Left lung (tissue), 10 donors: ENCODE measurements around the gene LINC00237. TPM values are rescaled to one million over a fixed set of nuclear protein-coding genes. Genes with fewer than 3 reads are reported as not detected.

Source experiments
- ATAC-seq: fragments of 200-7000 bp; cut with Tn5 transposase; one replicate; pipeline ENCODE4 v1.9.1; 2020; ENCODE audit warnings: moderate library complexity
- DNase-seq, 4 donors: peaks; one replicate each; pipeline ENCODE4 v3.0.0-alpha.2; 2013 to 2020
- H3K27ac ChIP-seq, 2 donors: fragments of 200-600 bp; sonication (generic) in 1 of 2; one replicate each; pipeline versions ENCODE4 v1.5.0 to v1.8.0; 2020 to 2021
- H3K27me3 ChIP-seq, 2 donors: fragments of 200-600 bp; sonication (generic) in 1 of 2; one replicate each; pipeline versions ENCODE4 v1.5.0 to v1.8.0; 2020 to 2021
- H3K36me3 ChIP-seq, 2 donors: fragments of 200-600 bp; sonication (generic) in 1 of 2; one replicate each; pipeline versions ENCODE4 v1.5.0 to v1.8.0; 2020 to 2021
- H3K4me1 ChIP-seq, 2 donors: fragments of 200-600 bp; one replicate each; pipeline ENCODE4 v1.8.0; 2021
- H3K4me3 ChIP-seq, 2 donors: fragments of 200-600 bp; sonication (generic) in 1 of 2; one replicate each; pipeline versions ENCODE4 v1.5.0 to v1.8.0; 2020 to 2021; ENCODE audit warnings: mild to moderate bottlenecking in 1 of 2
- H3K9me3 ChIP-seq, 2 donors: fragments of 200-600 bp; sonication (generic) in 1 of 2; one replicate each; pipeline versions ENCODE4 v1.5.0 to v1.8.0; 2020 to 2021
- intact Hi-C, 2 donors: fragments of 100-400 bp; cut with DNase I; formaldehyde crosslinking; loops; one replicate each; pipeline versions ENCODE4 v1.11.2 to v1.14.2; 2022
- polyA plus RNA-seq, 6 donors: library from polyadenylated mRNA; unstranded; fragments of 120-200 nt; gene quantifications; one replicate each; pipeline ENCODE4 v1.2.1, GENCODE V29; 2013; ENCODE audit not compliant: insufficient read length in 6 of 6
- total RNA-seq, 2 donors: library from RNA; stranded (reverse); fragmentation: NEBNext Ultra II Directional; extraction: Animal tissue kit (Norgen Biotek cat#: 25700); gene quantifications; one replicate each; pipeline ENCODE4 v1.2.1, GENCODE V29; 2021
- TF ChIP-seq, protein P1 (sequence below), 2 donors: fragments of 200-600 bp; sonication (generic) in 1 of 2; IDR thresholded peaks; one replicate each; pipeline versions ENCODE4 v1.5.0 to v1.8.0; 2021; ENCODE audit warnings: antibody characterized with exemption in 2 of 2
- donor health status: DM: no; HTN: yes; CAD: no.
- donor health status: DM: no; HTN: no; CAD: no.

The LINC00237 gene
- total and polyA plus RNA-seq, 8 donors = not detected

GRCh38 chr20:21147593-21147992, 41.4 kb upstream of the LINC00237 start:
- intact Hi-C loops = no loop called here
- H3K27ac ChIP-seq = no peak overlapping the region
- no peaks in the 10 kb centered on the region for H3K36me3 ChIP-seq
- no peak overlapping the region for H3K4me3 ChIP-seq
- no peaks in the 10 kb centered on the region for H3K27me3 ChIP-seq
- no peaks in the 10 kb centered on the region for H3K9me3 ChIP-seq
- TF ChIP-seq, protein P1, sequence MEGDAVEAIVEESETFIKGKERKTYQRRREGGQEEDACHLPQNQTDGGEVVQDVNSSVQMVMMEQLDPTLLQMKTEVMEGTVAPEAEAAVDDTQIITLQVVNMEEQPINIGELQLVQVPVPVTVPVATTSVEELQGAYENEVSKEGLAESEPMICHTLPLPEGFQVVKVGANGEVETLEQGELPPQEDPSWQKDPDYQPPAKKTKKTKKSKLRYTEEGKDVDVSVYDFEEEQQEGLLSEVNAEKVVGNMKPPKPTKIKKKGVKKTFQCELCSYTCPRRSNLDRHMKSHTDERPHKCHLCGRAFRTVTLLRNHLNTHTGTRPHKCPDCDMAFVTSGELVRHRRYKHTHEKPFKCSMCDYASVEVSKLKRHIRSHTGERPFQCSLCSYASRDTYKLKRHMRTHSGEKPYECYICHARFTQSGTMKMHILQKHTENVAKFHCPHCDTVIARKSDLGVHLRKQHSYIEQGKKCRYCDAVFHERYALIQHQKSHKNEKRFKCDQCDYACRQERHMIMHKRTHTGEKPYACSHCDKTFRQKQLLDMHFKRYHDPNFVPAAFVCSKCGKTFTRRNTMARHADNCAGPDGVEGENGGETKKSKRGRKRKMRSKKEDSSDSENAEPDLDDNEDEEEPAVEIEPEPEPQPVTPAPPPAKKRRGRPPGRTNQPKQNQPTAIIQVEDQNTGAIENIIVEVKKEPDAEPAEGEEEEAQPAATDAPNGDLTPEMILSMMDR (IDR thresholded peaks at IDR 0.05) = no peak
- no peaks in the 10 kb centered on the region for H3K4me1 ChIP-seq
- no peak for DNase-seq
- ATAC-seq = no peak

- Histone ChIP-seq H3K9me3 (no peaks in the 10 kb centered on the region), H3K27me3 (no peaks in the 10 kb centered on the region), H3K27ac (no peak overlapping the region), H3K4me3 (no peak overlapping the region), H3K4me1 (no peaks in the 10 kb centered on the region), H3K36me3 (no peaks in the 10 kb centered on the region)
- ATAC-seq = no peak
- TF ChIP-seq, protein P1 (IDR thresholded peaks at IDR 0.05) = no peak
- intact Hi-C loops = no loop called here
- no peak for DNase-seq
Measured at GRCh38 chr20:21146215-21146614, 40.1 kb upstream of the LINC00237 start.

DNA sequence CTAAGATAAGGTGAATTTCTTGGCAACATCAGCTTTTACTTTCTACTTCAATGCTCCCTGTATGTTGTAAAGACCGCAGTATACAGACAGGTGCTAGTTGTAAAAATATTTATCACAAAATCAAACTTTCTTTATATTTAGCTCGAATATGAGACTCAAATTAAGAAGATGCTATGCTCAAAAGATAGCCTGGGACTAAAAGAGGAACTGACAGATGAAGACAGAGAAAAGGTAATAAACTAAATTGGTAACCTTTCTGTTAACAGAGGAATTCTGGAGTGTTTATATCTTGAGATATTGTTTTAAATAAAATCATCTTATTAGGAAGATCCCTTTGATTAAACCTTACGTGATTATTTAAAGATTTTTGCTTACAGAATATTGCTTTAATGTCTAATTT, 39.3 kb upstream of the LINC00237 start:
- H3K27me3 ChIP-seq = no peaks in the 10 kb centered on the region
- no peak for ATAC-seq
- H3K4me3 ChIP-seq = no peak overlapping the region
- no peaks in the 10 kb centered on the region for H3K4me1 ChIP-seq
- DNase-seq = no peak
- intact Hi-C loops = no loop called here
- H3K27ac ChIP-seq = no peak overlapping the region
- H3K9me3 ChIP-seq = no peaks in the 10 kb centered on the region
- TF ChIP-seq, protein P1 (IDR thresholded peaks at IDR 0.05) = no peak
- H3K36me3 ChIP-seq = no peaks in the 10 kb centered on the region

- DNase-seq (no peak), ATAC-seq (no peak)
- Histone ChIP-seq H3K27me3 (no peaks in the 10 kb centered on the region), H3K4me3 (no peak overlapping the region), H3K4me1 (no peaks in the 10 kb centered on the region), H3K9me3 (no peaks in the 10 kb centered on the region), H3K36me3 (no peaks in the 10 kb centered on the region), H3K27ac (no peak overlapping the region)
- intact Hi-C loops = no loop called here
- TF ChIP-seq, protein P1 (IDR thresholded peaks at IDR 0.05) = no peak
Measured at GRCh38 chr20:21143194-21143890, 37.2 kb upstream of the LINC00237 start.

DNA sequence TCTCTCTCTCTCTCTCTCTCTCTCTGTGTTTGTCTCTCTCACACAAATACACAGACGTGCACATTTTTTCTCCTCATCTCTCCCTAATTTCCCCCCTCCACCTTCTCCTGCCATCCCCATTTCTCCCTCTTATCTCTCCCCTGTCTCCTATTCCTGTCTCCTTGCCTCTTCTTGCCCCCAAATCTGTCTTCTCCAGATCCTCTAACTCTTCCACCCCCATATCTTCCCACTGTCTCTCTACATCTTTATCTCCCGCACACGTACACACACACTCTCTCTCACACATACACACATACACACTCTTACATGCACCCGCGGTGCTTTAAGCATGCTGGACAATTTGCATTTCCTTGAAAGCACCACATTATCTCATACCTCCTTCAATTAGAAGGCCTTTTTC, 35.7 kb upstream of the LINC00237 start:
- intact Hi-C loops = no loop called here
- Histone ChIP-seq H3K36me3 (peaks cover 0 to 11% of the 10 kb centered on the region in 2 donors), H3K4me3 (no peak overlapping the region), H3K4me1 (no peaks in the 10 kb centered on the region), H3K27me3 (no peaks in the 10 kb centered on the region), H3K9me3 (no peaks in the 10 kb centered on the region), H3K27ac (no peak overlapping the region)
- ATAC-seq (no peak), DNase-seq (no peak)
- TF ChIP-seq, protein P1 (IDR thresholded peaks at IDR 0.05) = no peak
